ENCODE data around the gene LPP.

GRCh38 chr3:188845514-188845913 lies 691.6 kb downstream of the LPP start:
- no peak for TF ChIP-seq CTCF (IDR thresholded peaks at IDR 0.05)
- no peak for TF ChIP-seq EZH2 (IDR thresholded peaks at IDR 0.05; ENCODE audit: borderline replicate concordance, insufficient read depth, low read depth, low read length, poor library complexity, severe bottlenecking)
